SW 1271 (cell line): Measurements from ENCODE around the gene TGFB2.
"Not testable (repeated sequence)": the region's sequence is repeated elsewhere in the genome, so short reads cannot be mapped to it uniquely, and the experiment has no call there.

Experiments used
- DNase-seq, 2 experiments: peaks; one replicate each; lab custom pipeline; 2025; lab: John Stamatoyannopoulos, UW

TGFB2 gene

GRCh38 chr1:218344814-218345672, at the start of gene TGFB2:
Gene TGFB2 (plus strand): TSS chr1:218345336. CDS start chr1:218346702, 1,366 bp downstream.
- DNase-seq: peak in 1 of 2 experiments; percentile 33

- DNase-seq: no peak
Measured at GRCh38 chr1:218296162-218296561, 49.0 kb upstream of the TGFB2 start.

GRCh38 chr1:218297461-218297860, 47.7 kb upstream of the TGFB2 start:
- no peak for DNase-seq

- no peak for DNase-seq
Measured at GRCh38 chr1:218297867-218298266, 47.3 kb upstream of the TGFB2 start.

GRCh38 chr1:218298398-218298797, 46.7 kb upstream of the TGFB2 start:
- no peak for DNase-seq

GRCh38 chr1:218299416-218299815, 45.7 kb upstream of the TGFB2 start:
- DNase-seq: peak in 1 of 2 experiments; percentile 21

- no peak for DNase-seq
Measured at GRCh38 chr1:218301217-218301616, 43.9 kb upstream of the TGFB2 start.

- no peak for DNase-seq
Measured at GRCh38 chr1:218302155-218302554, 43.0 kb upstream of the TGFB2 start.

- DNase-seq: no peak
Measured at GRCh38 chr1:218303176-218303879, 41.8 kb upstream of the TGFB2 start.

- DNase-seq: no peak
Measured at GRCh38 chr1:218304281-218305039, 40.7 kb upstream of the TGFB2 start.

GRCh38 chr1:218305472-218306064, 39.6 kb upstream of the TGFB2 start:
- no peak for DNase-seq

- DNase-seq: no peak
Measured at GRCh38 chr1:218312509-218312908, 32.6 kb upstream of the TGFB2 start.

GRCh38 chr1:218314316-218314715, 30.8 kb upstream of the TGFB2 start:
- no peak for DNase-seq

- DNase-seq: no peak
Measured at GRCh38 chr1:218315638-218316037, 29.5 kb upstream of the TGFB2 start.

- DNase-seq: no peak
Measured at GRCh38 chr1:218317061-218317460, 28.1 kb upstream of the TGFB2 start.

GRCh38 chr1:218320182-218320581, 25.0 kb upstream of the TGFB2 start:
- not testable (repeated sequence) for DNase-seq

- DNase-seq: no peak
Measured at GRCh38 chr1:218322762-218323161, 22.4 kb upstream of the TGFB2 start.

- no peak for DNase-seq
Measured at GRCh38 chr1:218323568-218324225, 21.4 kb upstream of the TGFB2 start.

GRCh38 chr1:218324226-218324580, 20.9 kb upstream of the TGFB2 start:
- no peak for DNase-seq

GRCh38 chr1:218328769-218329168, 16.4 kb upstream of the TGFB2 start:
- DNase-seq: no peak

- DNase-seq: peak in 1 of 2 experiments; percentile 39
Measured at GRCh38 chr1:218330043-218330623, 15.0 kb upstream of the TGFB2 start.
